Vagina (tissue), 2 donors: ENCODE results near the gene RPL10A.

Experiments used
- POLR2A ChIP-seq, 2 donors: fragments of 450-650 bp; IDR thresholded peaks; one replicate each; pipeline ENCODE4 v1.6.1; 2017; ENCODE audit warnings: antibody characterized with exemption in 2 of 2, mild to moderate bottlenecking in 2 of 2, moderate library complexity in 2 of 2
- POLR2AphosphoS5 ChIP-seq, 2 donors: sonication (generic); formaldehyde crosslinking; IDR thresholded peaks; one replicate each; pipeline ENCODE4 v1.9.0; 2017; ENCODE audit warnings: antibody characterized with exemption in 2 of 2, mild to moderate bottlenecking in 2 of 2, low read depth in 1 of 2; ENCODE audit not compliant: insufficient read depth in 1 of 2
- TF ChIP-seq, protein P1 (sequence below), 3 experiments: fragments of 450-650 bp in 2 of 3; fragments of 200-600 bp in 1 of 3; sonication (generic) in 1 of 3; IDR thresholded peaks; one replicate each; pipeline ENCODE4 v1.5.1; 2017 to 2019; ENCODE audit warnings: antibody characterized with exemption in 3 of 3, mild to moderate bottlenecking in 2 of 3, moderate library complexity in 2 of 3

- TF ChIP-seq, protein P1, sequence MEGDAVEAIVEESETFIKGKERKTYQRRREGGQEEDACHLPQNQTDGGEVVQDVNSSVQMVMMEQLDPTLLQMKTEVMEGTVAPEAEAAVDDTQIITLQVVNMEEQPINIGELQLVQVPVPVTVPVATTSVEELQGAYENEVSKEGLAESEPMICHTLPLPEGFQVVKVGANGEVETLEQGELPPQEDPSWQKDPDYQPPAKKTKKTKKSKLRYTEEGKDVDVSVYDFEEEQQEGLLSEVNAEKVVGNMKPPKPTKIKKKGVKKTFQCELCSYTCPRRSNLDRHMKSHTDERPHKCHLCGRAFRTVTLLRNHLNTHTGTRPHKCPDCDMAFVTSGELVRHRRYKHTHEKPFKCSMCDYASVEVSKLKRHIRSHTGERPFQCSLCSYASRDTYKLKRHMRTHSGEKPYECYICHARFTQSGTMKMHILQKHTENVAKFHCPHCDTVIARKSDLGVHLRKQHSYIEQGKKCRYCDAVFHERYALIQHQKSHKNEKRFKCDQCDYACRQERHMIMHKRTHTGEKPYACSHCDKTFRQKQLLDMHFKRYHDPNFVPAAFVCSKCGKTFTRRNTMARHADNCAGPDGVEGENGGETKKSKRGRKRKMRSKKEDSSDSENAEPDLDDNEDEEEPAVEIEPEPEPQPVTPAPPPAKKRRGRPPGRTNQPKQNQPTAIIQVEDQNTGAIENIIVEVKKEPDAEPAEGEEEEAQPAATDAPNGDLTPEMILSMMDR (IDR thresholded peaks at IDR 0.05) = no peak
- TF ChIP-seq POLR2A (IDR thresholded peaks at IDR 0.05) (no peak), POLR2AphosphoS5 (IDR thresholded peaks at IDR 0.05; ENCODE audit: insufficient read depth in 1 of 2, low read depth in 1 of 2) (no peak)
Measured at GRCh38 chr6:35518566-35519312, 50.5 kb downstream of the RPL10A start.
